Breast epithelium (tissue), 4 donors: ENCODE measurements around the gene ADARB2. TPM values are rescaled to one million over a fixed set of nuclear protein-coding genes. Genes with fewer than 3 reads are reported as not detected.

Source experiments
- DNase-seq, 2 donors: peaks; one replicate each; pipeline ENCODE4 v3.0.0-alpha.2; 2019; ENCODE audit warnings: low spot score in 2 of 2
- H3K27ac ChIP-seq, 2 donors: fragments of 200-600 bp; sonication (generic) in 1 of 2; one replicate each; pipeline ENCODE4 v1.5.1; 2016 to 2019; ENCODE audit warnings: mild to moderate bottlenecking in 1 of 2
- H3K27me3 ChIP-seq, 2 donors: fragments of 200-600 bp; sonication (generic) in 1 of 2; one replicate each; pipeline versions ENCODE4 v1.5.1 to v1.6.0; 2017 to 2019; ENCODE audit warnings: control low read depth in 1 of 2, mild to moderate bottlenecking in 1 of 2
- H3K36me3 ChIP-seq: fragments of 200-600 bp; one replicate; pipeline ENCODE4 v1.5.1; 2019
- H3K4me1 ChIP-seq, 2 donors: fragments of 200-600 bp; sonication (generic); one replicate each; pipeline ENCODE4 v1.5.1; 2016 to 2019; ENCODE audit warnings: control low read depth in 1 of 2
- H3K4me3 ChIP-seq, 3 donors: fragments of 200-600 bp; sonication (generic); 1 replicate in 2 of 3; 2 replicates in 1 of 3; pipeline ENCODE4 v1.5.1; 2016 to 2019; ENCODE audit warnings: mild to moderate bottlenecking in 3 of 3, moderate library complexity in 2 of 3
- H3K9me3 ChIP-seq, 2 donors: fragments of 200-600 bp; sonication (generic) in 1 of 2; one replicate each; pipeline ENCODE4 v1.5.1; 2016 to 2019; ENCODE audit warnings: control low read depth in 1 of 2
- POLR2A ChIP-seq: fragments of 450-650 bp; IDR thresholded peaks from one replicate; pipeline ENCODE4 v1.6.1; 2016; ENCODE audit warnings: antibody characterized with exemption, mild to moderate bottlenecking, moderate library complexity
- POLR2AphosphoS5 ChIP-seq, 3 donors: sonication (generic); formaldehyde crosslinking; IDR thresholded peaks; one replicate each; pipeline ENCODE4 v1.6.1; 2017; ENCODE audit warnings: antibody characterized with exemption in 3 of 3
- intact Hi-C: fragments of 100-400 bp; cut with DNase I; formaldehyde crosslinking; loops from one replicate; pipeline ENCODE4 v1.15.1; 2023; ENCODE audit warnings: low total_unique reads
- total RNA-seq, 3 donors: library from RNA; depleted of rRNA; stranded (reverse); fragments of >200 nt; gene quantifications; one replicate each; pipeline ENCODE4 v1.1.0, GENCODE V29; 2016
- TF ChIP-seq, protein P1 (sequence below), 3 donors: fragments of 450-650 bp; IDR thresholded peaks; one replicate each; pipeline ENCODE4 v1.5.1; 2016 to 2017; ENCODE audit warnings: antibody characterized with exemption in 3 of 3, mild to moderate bottlenecking in 3 of 3, moderate library complexity in 3 of 3

The ADARB2 gene
- total RNA-seq, 3 donors from 2014 or later = 0.32 to 3.9 (median 2.0) TPM

DNA sequence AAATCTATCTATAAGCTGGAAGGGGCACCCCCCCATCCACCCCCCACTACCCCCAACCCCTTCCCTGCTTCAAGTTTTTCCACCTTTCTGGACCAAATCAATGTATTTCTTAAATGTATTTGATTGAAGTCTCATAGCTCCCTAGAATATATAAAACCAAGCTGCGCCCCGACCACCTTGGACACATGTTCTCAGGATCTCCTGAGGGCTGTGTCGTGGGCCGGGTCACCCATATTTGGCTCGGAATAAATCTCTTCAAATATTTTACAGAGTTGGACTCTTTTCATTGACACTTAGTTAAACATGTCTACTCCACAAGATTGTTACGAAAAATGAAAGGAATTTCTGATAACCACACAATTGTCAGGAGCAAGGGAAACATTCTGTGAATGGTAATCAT, 215.6 kb downstream of the ADARB2 start:
- intact Hi-C loops = no loop called here
- no peak for DNase-seq
- Histone ChIP-seq H3K4me3 (no peak overlapping the region), H3K36me3 (no peaks in the 10 kb centered on the region), H3K9me3 (no peaks in the 10 kb centered on the region), H3K27ac (no peak overlapping the region), H3K27me3 (peaks cover 0 to 15% of the 10 kb centered on the region in 2 donors), H3K4me1 (no peaks in the 10 kb centered on the region)
- no peak for TF ChIP-seq POLR2AphosphoS5 (IDR thresholded peaks at IDR 0.05)
- TF ChIP-seq, protein P1, sequence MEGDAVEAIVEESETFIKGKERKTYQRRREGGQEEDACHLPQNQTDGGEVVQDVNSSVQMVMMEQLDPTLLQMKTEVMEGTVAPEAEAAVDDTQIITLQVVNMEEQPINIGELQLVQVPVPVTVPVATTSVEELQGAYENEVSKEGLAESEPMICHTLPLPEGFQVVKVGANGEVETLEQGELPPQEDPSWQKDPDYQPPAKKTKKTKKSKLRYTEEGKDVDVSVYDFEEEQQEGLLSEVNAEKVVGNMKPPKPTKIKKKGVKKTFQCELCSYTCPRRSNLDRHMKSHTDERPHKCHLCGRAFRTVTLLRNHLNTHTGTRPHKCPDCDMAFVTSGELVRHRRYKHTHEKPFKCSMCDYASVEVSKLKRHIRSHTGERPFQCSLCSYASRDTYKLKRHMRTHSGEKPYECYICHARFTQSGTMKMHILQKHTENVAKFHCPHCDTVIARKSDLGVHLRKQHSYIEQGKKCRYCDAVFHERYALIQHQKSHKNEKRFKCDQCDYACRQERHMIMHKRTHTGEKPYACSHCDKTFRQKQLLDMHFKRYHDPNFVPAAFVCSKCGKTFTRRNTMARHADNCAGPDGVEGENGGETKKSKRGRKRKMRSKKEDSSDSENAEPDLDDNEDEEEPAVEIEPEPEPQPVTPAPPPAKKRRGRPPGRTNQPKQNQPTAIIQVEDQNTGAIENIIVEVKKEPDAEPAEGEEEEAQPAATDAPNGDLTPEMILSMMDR (IDR thresholded peaks at IDR 0.05) = no peak
- TF ChIP-seq POLR2A = no peak

DNA sequence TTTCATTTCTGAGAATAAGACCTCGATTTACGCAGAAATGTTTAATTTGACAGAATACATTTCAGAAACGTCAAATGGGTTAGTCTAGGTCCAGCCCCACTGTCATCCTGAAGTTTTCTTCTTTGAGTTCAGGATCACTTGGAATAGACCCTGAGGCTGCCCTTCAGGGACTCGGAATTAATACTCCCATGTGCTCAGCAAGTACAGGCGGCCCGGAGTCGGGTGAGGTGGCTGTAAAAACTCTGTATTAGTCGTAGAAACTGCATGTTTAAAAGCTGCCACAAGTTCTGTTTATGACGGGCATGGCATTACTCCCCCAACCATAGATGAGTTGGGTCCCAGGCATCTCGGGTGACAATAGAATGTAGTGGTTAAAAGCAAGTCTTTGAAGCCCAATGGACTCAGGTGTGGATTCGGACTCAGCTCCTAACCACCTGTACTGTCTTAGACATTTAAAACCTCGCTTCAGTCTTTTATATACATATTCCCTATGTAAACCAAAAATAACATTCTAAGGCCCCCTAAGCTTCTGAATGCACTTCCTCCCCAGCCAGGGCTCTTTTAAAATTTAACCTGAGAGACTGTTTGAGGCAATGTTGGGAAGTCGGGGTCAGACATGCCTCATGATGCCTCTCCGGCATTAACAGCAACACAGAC, 216.3 kb downstream of the ADARB2 start:
- Histone ChIP-seq H3K4me1 (no peaks in the 10 kb centered on the region), H3K27me3 (peaks cover 0 to 9% of the 10 kb centered on the region in 2 donors), H3K36me3 (no peaks in the 10 kb centered on the region), H3K9me3 (no peaks in the 10 kb centered on the region), H3K4me3 (no peak overlapping the region), H3K27ac (no peak overlapping the region)
- intact Hi-C loops = no loop called here
- no peak for DNase-seq
- TF ChIP-seq, protein P1 (IDR thresholded peaks at IDR 0.05) = no peak
- TF ChIP-seq POLR2A (no peak), POLR2AphosphoS5 (IDR thresholded peaks at IDR 0.05) (no peak)

DNA sequence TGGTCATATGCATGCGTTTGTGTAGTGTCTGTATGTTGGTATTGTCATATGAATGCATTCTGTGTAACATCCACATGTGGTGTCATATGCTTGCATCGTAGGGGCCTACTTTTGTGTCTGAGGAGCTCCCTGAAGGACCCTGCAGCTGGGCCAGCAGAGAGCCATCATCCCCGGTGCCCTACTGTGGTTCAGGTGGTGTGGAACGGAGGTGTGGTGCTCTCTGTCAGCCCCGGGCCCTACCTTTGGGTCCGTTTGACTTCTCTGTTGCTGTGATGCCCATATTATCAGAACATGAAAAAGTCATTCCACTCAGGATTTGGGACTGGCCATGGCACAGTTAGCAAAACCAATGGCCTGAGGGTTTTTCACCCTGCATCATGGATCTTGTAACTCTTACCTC, 217.9 kb downstream of the ADARB2 start:
- H3K27me3 ChIP-seq = peaks cover 0 to 5% of the 10 kb centered on the region in 2 donors

DNA sequence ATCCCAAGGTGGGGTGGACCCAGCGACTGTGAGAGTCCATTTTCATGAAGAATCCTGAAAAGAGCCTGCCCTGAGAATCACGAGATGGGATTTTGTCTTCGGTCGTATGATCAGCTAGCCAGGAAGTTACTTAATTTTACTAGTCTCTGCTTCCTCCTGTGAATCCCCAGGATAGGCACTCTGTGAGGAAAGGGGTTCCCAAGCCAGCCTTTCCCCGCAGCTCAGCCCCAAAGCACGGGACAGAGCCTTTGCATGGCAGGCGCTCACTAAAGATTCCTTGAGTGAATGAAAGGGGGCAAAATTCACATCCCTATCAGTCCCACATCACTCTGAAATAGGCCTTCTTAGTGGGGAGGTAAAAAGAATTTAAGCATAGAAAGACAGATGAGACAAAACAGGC, 219.6 kb downstream of the ADARB2 start:
- Histone ChIP-seq H3K27me3 (peaks cover 0 to 14% of the 10 kb centered on the region in 2 donors), H3K4me3 (no peak overlapping the region), H3K4me1 (no peaks in the 10 kb centered on the region), H3K36me3 (no peaks in the 10 kb centered on the region), H3K27ac (no peak overlapping the region), H3K9me3 (no peaks in the 10 kb centered on the region)
- TF ChIP-seq POLR2A (no peak), POLR2AphosphoS5 (IDR thresholded peaks at IDR 0.05) (no peak)
- TF ChIP-seq, protein P1 (IDR thresholded peaks at IDR 0.05) = no peak
- intact Hi-C loops = no loop called here
- DNase-seq = no peak

More for the DNA sequence above, 217.9 kb downstream of the ADARB2 start:
- Histone ChIP-seq H3K4me1 (no peaks in the 10 kb centered on the region), H3K9me3 (no peaks in the 10 kb centered on the region), H3K36me3 (no peaks in the 10 kb centered on the region), H3K4me3 (no peak overlapping the region), H3K27ac (no peak overlapping the region)
- TF ChIP-seq, protein P1 (IDR thresholded peaks at IDR 0.05) = no peak
- TF ChIP-seq POLR2A (no peak), POLR2AphosphoS5 (IDR thresholded peaks at IDR 0.05) (no peak)
- no peak for DNase-seq
- intact Hi-C loops = no loop called here

DNA sequence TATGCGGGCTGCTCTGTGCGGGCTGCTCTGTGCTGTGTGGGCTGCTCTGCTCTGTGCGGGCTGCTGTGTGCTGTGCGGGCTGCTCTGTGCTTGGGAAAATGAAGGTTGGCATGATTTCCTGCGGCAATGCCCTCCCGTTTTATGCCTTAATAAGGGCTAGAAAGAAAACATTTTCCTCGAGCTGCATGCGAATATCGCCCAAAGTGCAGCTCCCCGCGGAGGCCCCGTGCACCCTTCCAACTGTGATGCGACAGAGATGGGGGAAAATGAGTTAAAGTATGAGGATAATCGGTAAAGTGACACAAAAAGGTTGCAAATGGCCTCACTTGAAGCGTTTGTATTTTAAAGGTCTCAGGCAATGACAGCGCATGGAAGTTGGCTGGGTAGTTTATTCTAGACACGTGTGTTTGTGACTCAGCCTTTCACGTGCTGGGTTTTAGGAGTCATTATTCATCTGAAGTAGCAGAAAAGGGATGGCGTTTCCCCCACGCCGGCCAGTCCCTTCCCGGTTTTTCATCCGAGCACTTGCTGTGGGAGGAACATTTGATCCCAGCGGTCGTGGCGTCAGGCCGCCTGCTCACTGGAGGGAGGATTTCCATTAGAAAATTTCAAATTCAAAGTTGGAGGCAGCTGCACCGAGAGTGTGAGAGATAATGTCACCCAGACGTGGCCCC, 220.7 kb downstream of the ADARB2 start:
- no peak for DNase-seq
- H3K4me1 ChIP-seq = no peaks in the 10 kb centered on the region
- TF ChIP-seq, protein P1 (IDR thresholded peaks at IDR 0.05) = no peak
- TF ChIP-seq POLR2AphosphoS5 (IDR thresholded peaks at IDR 0.05) (no peak), POLR2A (no peak)
- no peak overlapping the region for H3K4me3 ChIP-seq
- H3K9me3 ChIP-seq = no peaks in the 10 kb centered on the region
- H3K36me3 ChIP-seq = no peaks in the 10 kb centered on the region
- intact Hi-C loops = no loop called here
- peaks cover 0 to 24% of the 10 kb centered on the region in 2 donors for H3K27me3 ChIP-seq
- no peak overlapping the region for H3K27ac ChIP-seq
